Caco-2 (cell line): Measurements from ENCODE around the gene NXN. TPM values are rescaled to one million over a fixed set of nuclear protein-coding genes. Genes with fewer than 3 reads are reported as not detected.
"Not testable (repeated sequence)": the region's sequence is repeated elsewhere in the genome, so short reads cannot be mapped to it uniquely, and the experiment has no call there.

Experiments used
- BruUV-seq: library from RNA; stranded (reverse); fragments of 400-500 nt; replicated peaks from 2 replicates; lab custom pipeline; 2021; lab: Mats Ljungman, UMichigan
- CTCF ChIA-PET: fragments of 300-600 bp; sonication (Branson Sonifier 250); formaldehyde crosslinking; loops from one replicate; lab custom pipeline; 2022; ENCODE audit warnings: antibody characterized with exemption; lab: Charles Lee
- POLR2A ChIA-PET: fragments of 300-600 bp; sonication (Branson Sonifier 250); formaldehyde crosslinking; loops from one replicate; lab custom pipeline; 2022; ENCODE audit warnings: antibody characterized with exemption; lab: Charles Lee
- DNase-seq, 2 experiments: peaks; one replicate each; pipeline versions ENCODE4 v3.0.0 to v3.0.0-alpha.2; 2020 to 2022
- H3K27me3 ChIP-seq: replicated peaks from 2 replicates; pipeline ENCODE4 v1.6.0; 2011; ENCODE audit warnings: low read length; ENCODE audit not compliant: control insufficient read depth, insufficient read depth
- H3K36me3 ChIP-seq: 2 replicates; pipeline ENCODE4 v1.5.1; 2011; ENCODE audit warnings: low read length; ENCODE audit not compliant: control insufficient read depth, insufficient read depth
- H3K4me1 ChIP-seq: fragments of 250-450 bp; sonication (Bioruptor Pico); 2 replicates; pipeline ENCODE4 v1.5.1; 2020; ENCODE audit warnings: mild to moderate bottlenecking
- H3K4me3 ChIP-seq: 2 replicates; pipeline ENCODE4 v1.5.1; 2011; ENCODE audit warnings: low read depth, mild to moderate bottlenecking, control low read depth, low read length
- H3K9me3 ChIP-seq: fragments of 250-450 bp; sonication (Bioruptor Pico); 2 replicates; pipeline ENCODE4 v1.5.1; 2020; ENCODE audit warnings: mild to moderate bottlenecking, moderate library complexity
- H3K27ac Mint-ChIP-seq: one replicate; pipeline ENCODE4 v1.8.0; 2022; ENCODE audit warnings: mixed read lengths; ENCODE audit not compliant: unreplicated experiment
- H3K27me3 Mint-ChIP-seq: one replicate; pipeline ENCODE4 v1.8.0; 2022; ENCODE audit warnings: mixed read lengths; ENCODE audit not compliant: insufficient read depth, unreplicated experiment
- H3K36me3 Mint-ChIP-seq: one replicate; pipeline ENCODE4 v1.8.0; 2022; ENCODE audit warnings: mild to moderate bottlenecking, mixed read lengths; ENCODE audit not compliant: insufficient read depth, unreplicated experiment
- H3K4me1 Mint-ChIP-seq: one replicate; pipeline ENCODE4 v1.8.0; 2022; ENCODE audit warnings: low read depth, mixed read lengths; ENCODE audit not compliant: unreplicated experiment
- H3K4me3 Mint-ChIP-seq: one replicate; pipeline ENCODE4 v1.8.0; 2022; ENCODE audit warnings: mild to moderate bottlenecking, moderate library complexity, mixed read lengths; ENCODE audit not compliant: unreplicated experiment
- H3K9me3 Mint-ChIP-seq: one replicate; pipeline ENCODE4 v1.8.0; 2022; ENCODE audit warnings: mixed read lengths; ENCODE audit not compliant: unreplicated experiment
- CTCF ChIP-seq, 2 experiments: fragments of 200-600 bp in 1 of 2; IDR thresholded peaks; 1 replicate in 1 of 2; 2 replicates in 1 of 2; pipeline versions ENCODE4 v1.5.1 to v1.8.0; 2011 to 2022; ENCODE audit warnings: antibody characterized with exemption in 1 of 2, control low read depth in 1 of 2, inconsistent platforms in 1 of 2, low read depth in 1 of 2, low read length in 1 of 2, mild to moderate bottlenecking in 1 of 2, moderate library complexity in 1 of 2; ENCODE audit not compliant: insufficient read depth in 1 of 2, severe bottlenecking in 1 of 2, unreplicated experiment in 1 of 2
- intact Hi-C: fragments of 100-400 bp; cut with micrococcal nuclease; formaldehyde crosslinking; loops from one replicate; pipeline ENCODE4 v1.10.0; 2022; ENCODE audit not compliant: unreplicated experiment
- total RNA-seq: library from RNA; stranded (reverse); gene quantifications from 2 replicates; pipeline ENCODE4 v1.2.3, GENCODE V29; 2022

Gene NXN
- total RNA-seq, 1 experiment from 2014 or later, result 76.7 TPM

GRCh38 chr17:909642-910323 lies 69.8 kb downstream of the NXN start:
- TF ChIP-seq CTCF (IDR thresholded peaks at IDR 0.05; ENCODE audit: insufficient read depth in 1 of 2, low read depth in 1 of 2, low read length in 1 of 2, severe bottlenecking in 1 of 2, unreplicated experiment in 1 of 2), result no peak
- H3K9me3 ChIP-seq, result no peaks in the 10 kb centered on the region
- peaks cover 9% of the 10 kb centered on the region; the same call in 1 of the 2 replicates for H3K4me1 ChIP-seq
- no peaks in the 10 kb centered on the region for H3K27me3 Mint-ChIP-seq
- peaks cover 22% of the 10 kb centered on the region for H3K4me1 Mint-ChIP-seq
- H3K4me3 ChIP-seq, result no peak overlapping the region
- intact Hi-C loops, result no loop called here
- H3K27ac Mint-ChIP-seq, result peak overlapping the region; percentile 74
- H3K36me3 ChIP-seq, result peaks cover 2% of the 10 kb centered on the region; the same call in 1 of the 2 replicates
- ChIA-PET CTCF (no interaction called here), POLR2A (no interaction called here)
- no TSS peak for BruUV-seq
- peaks cover 51% of the 10 kb centered on the region for H3K36me3 Mint-ChIP-seq
- H3K27me3 ChIP-seq, result no peaks in the 10 kb centered on the region
- H3K9me3 Mint-ChIP-seq, result no peaks in the 10 kb centered on the region
- no peak for DNase-seq
- H3K4me3 Mint-ChIP-seq, result no peak overlapping the region

DNA sequence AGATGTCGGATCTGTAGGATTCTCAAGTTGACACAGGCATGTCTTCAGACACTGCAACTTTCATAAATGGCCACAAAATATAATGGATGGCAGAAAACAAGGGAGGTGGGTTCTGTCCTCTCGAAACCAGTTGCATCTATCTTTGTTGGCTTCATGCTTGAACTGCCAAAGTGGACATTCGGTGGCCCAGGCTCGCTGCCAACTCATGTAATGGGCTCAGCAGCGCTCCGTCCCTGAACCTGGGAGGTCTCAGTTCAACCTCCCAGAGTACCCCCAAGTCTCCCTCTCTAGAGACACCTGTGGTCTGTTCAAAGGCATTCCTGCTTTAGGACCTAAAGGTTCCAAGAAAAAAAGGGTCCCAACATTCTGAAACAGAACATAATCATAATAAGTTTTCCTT lies 71.9 kb downstream of the NXN start:
- Mint-ChIP-seq H3K4me3 (no peak overlapping the region), H3K36me3 (peaks cover 49% of the 10 kb centered on the region), H3K27ac (no peak overlapping the region), H3K4me1 (peaks cover 13% of the 10 kb centered on the region), H3K9me3 (no peaks in the 10 kb centered on the region), H3K27me3 (no peaks in the 10 kb centered on the region)
- intact Hi-C loops, result no loop called here
- no TSS peak for BruUV-seq
- no peak for DNase-seq
- H3K9me3 ChIP-seq, result no peaks in the 10 kb centered on the region
- peaks cover 9% of the 10 kb centered on the region; the same call in 1 of the 2 replicates for H3K4me1 ChIP-seq
- TF ChIP-seq CTCF (IDR thresholded peaks at IDR 0.05; ENCODE audit: insufficient read depth in 1 of 2, low read depth in 1 of 2, low read length in 1 of 2, severe bottlenecking in 1 of 2, unreplicated experiment in 1 of 2), result no peak
- POLR2A ChIA-PET, result no interaction called here
- H3K27me3 ChIP-seq, result no peaks in the 10 kb centered on the region
- no peak overlapping the region for H3K4me3 ChIP-seq
- no peaks in the 10 kb centered on the region for H3K36me3 ChIP-seq
- CTCF ChIA-PET, result no interaction called here

DNA sequence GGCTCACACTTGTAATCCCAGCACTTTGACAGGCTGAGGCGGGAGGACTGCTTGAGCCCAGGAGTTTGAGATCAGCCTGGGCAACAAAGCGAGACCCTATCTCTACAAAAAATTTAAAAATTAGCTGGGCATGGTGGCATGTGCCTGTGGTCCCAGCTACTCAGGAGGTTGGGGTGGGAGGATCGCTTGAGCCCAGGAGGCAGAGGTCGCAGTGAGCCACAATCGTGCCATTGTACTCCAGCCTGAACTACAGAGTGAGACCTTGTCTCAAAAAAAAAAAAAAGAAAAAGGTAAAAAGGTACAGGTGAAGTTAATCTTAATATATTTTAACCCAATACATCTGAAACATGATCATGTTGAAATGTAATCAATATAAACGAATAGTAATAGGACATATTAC lies 73.9 kb downstream of the NXN start:
- H3K9me3 Mint-ChIP-seq, H3K27me3 ChIP-seq, BruUV-seq, H3K36me3 ChIP-seq, CTCF ChIA-PET, intact Hi-C loops, H3K4me3 Mint-ChIP-seq, H3K9me3 ChIP-seq, H3K4me1 ChIP-seq, H3K4me3 ChIP-seq, H3K27me3 Mint-ChIP-seq, H3K27ac Mint-ChIP-seq, DNase-seq: not testable (repeated sequence)
- POLR2A ChIA-PET, result interaction anchor here (1.0 kb wide), 1 partner anchor 45 kb away, joined by 3 read pairs; no protein-coding TSS in a partner anchor
- H3K36me3 Mint-ChIP-seq, result peaks cover 57% of the 10 kb centered on the region
- peaks cover 15% of the 10 kb centered on the region for H3K4me1 Mint-ChIP-seq
